OCI-LY7 (cell line): Measurements from ENCODE around the gene ZNF627. TPM values are rescaled to one million over a fixed set of nuclear protein-coding genes. Genes with fewer than 3 reads are reported as not detected.
"Not testable (repeated sequence)": the region's sequence is repeated elsewhere in the genome, so short reads cannot be mapped to it uniquely, and the experiment has no call there.

ENCODE experiments used
- BruUV-seq: library from RNA; stranded (reverse); fragments of 400-500 nt; replicated peaks from 2 replicates; lab custom pipeline; 2021; lab: Mats Ljungman, UMichigan
- CTCF ChIA-PET: fragments of 300-600 bp; sonication (Branson Sonifier 250); formaldehyde crosslinking; loops from one replicate; lab custom pipeline; 2022; ENCODE audit warnings: antibody characterized with exemption; ENCODE audit not compliant: unreplicated experiment; lab: Charles Lee
- POLR2A ChIA-PET: fragments of 300-600 bp; sonication (Branson Sonifier 250); formaldehyde crosslinking; loops from one replicate; lab custom pipeline; 2022; ENCODE audit warnings: antibody characterized with exemption; lab: Charles Lee
- DNase-seq: peaks from one replicate; pipeline ENCODE4 v3.0.0-alpha.2; 2015; ENCODE audit warnings: low spot score
- H2AFZ ChIP-seq: fragments of 200-600 bp; sonication (generic), shearing (Covaris generic); 2 replicates; pipeline ENCODE4 v1.6.1; 2014; ENCODE audit warnings: mild to moderate bottlenecking, antibody characterized with exemption, low read length, moderate library complexity
- H3K27ac ChIP-seq: fragments of 200-600 bp; sonication (generic); 2 replicates; pipeline ENCODE4 v1.5.1; 2014; ENCODE audit warnings: mixed run types, low read depth, mild to moderate bottlenecking, moderate library complexity, low read length, inconsistent platforms; ENCODE audit not compliant: poor library complexity, severe bottlenecking
- H3K36me3 ChIP-seq: fragments of 200-600 bp; sonication (generic); 2 replicates; pipeline ENCODE4 v1.6.1; 2014; ENCODE audit warnings: mild to moderate bottlenecking, antibody characterized with exemption, low read length, moderate library complexity, mixed read lengths; ENCODE audit not compliant: insufficient read depth
- H3K4me1 ChIP-seq: fragments of 200-600 bp; sonication (generic); 2 replicates; pipeline ENCODE4 v1.5.1; 2014; ENCODE audit warnings: mild to moderate bottlenecking, low read length; ENCODE audit not compliant: insufficient read depth, poor library complexity, severe bottlenecking
- H3K4me2 ChIP-seq: fragments of 200-600 bp; sonication (generic); 2 replicates; pipeline ENCODE4 v1.6.1; 2014; ENCODE audit warnings: mild to moderate bottlenecking, low read length
- H3K4me3 ChIP-seq: fragments of 200-600 bp; sonication (generic); 2 replicates; pipeline ENCODE4 v1.5.1; 2014; ENCODE audit warnings: mild to moderate bottlenecking, low read depth, low read length; ENCODE audit not compliant: poor library complexity, severe bottlenecking
- H3K79me2 ChIP-seq: fragments of 200-600 bp; sonication (generic); 2 replicates; pipeline ENCODE4 v1.6.1; 2016; ENCODE audit warnings: low read depth, mild to moderate bottlenecking, low read length, moderate library complexity, mixed read lengths; ENCODE audit not compliant: insufficient read depth
- H3K9me2 ChIP-seq: fragments of 200-600 bp; sonication (generic); 2 replicates; pipeline ENCODE4 v1.6.1; 2016; ENCODE audit warnings: mild to moderate bottlenecking, low read length, mixed read lengths; ENCODE audit not compliant: insufficient read depth
- H3K9me3 ChIP-seq: fragments of 200-600 bp; sonication (generic); 2 replicates; pipeline ENCODE4 v1.6.1; 2014; ENCODE audit warnings: mild to moderate bottlenecking, mixed run types, low read length, mixed read lengths
- H4K20me1 ChIP-seq: fragments of 200-600 bp; sonication (generic); 2 replicates; pipeline ENCODE4 v1.6.1; 2014; ENCODE audit warnings: mild to moderate bottlenecking, antibody characterized with exemption, low read length, moderate library complexity, mixed read lengths; ENCODE audit not compliant: insufficient read depth
- EZH2phosphoT487 ChIP-seq: fragments of 200-600 bp; sonication (generic); IDR thresholded peaks from 2 replicates; pipeline ENCODE4 v1.6.1; 2018; ENCODE audit warnings: low read depth, borderline replicate concordance, mild to moderate bottlenecking, mixed run types, antibody characterized with exemption, low read length, moderate library complexity, mixed read lengths
- intact Hi-C: fragments of 100-400 bp; cut with micrococcal nuclease; formaldehyde crosslinking; loops from one replicate; pipeline ENCODE4 v1.10.0; 2022; ENCODE audit not compliant: unreplicated experiment
- total RNA-seq, 2 experiments: library from RNA; depleted of rRNA in 1 of 2; stranded (reverse); fragments of >200 nt in 1 of 2; shearing (Covaris generic) in 1 of 2; gene quantifications; 2 replicates each; pipeline ENCODE4 v1.2.3, GENCODE V29; 2014 to 2022
- TF ChIP-seq, protein P1 (sequence below): fragments of 200-600 bp; sonication (generic); conservative IDR thresholded peaks from 2 replicates; pipeline ENCODE4 v1.5.1; 2014; ENCODE audit warnings: mild to moderate bottlenecking, antibody characterized with exemption, low read length, moderate library complexity, mixed read lengths

ZNF627 gene
- total RNA-seq, 2 experiments from 2014 or later: 11.0 to 16.8 TPM

DNA sequence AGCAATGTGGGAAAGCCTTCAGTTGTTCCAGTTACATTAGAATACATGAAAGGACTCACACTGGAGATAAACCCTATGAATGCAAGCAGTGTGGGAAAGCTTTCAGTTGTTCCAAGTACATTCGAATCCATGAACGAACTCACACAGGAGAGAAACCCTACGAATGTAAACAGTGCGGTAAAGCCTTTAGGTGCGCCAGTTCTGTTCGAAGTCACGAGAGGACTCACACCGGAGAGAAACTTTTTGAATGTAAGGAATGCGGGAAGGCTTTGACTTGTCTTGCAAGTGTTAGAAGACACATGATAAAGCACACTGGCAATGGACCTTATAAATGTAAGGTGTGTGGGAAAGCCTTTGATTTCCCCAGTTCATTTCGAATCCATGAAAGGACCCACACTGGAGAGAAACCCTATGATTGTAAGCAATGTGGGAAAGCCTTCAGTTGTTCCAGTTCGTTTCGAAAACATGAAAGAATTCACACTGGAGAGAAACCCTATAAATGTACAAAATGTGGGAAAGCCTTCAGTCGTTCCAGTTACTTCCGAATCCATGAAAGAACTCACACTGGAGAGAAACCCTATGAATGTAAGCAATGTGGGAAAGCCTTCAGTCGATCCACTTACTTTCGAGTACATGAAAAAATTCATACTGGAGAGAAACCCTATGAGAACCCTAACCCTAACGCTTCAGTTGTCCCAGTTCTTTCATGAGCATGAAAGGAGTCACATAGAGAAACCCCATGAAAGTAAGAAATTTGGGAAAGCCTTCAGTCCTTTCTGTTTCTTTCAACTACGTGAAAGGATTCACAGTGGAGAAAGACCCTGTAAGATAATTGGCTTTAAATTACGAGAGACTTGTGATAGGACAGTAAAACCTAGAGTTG, 20.1 kb downstream of the ZNF627 start:
- H3K79me2 ChIP-seq: no peaks in the 10 kb centered on the region
- TF ChIP-seq, protein P1, sequence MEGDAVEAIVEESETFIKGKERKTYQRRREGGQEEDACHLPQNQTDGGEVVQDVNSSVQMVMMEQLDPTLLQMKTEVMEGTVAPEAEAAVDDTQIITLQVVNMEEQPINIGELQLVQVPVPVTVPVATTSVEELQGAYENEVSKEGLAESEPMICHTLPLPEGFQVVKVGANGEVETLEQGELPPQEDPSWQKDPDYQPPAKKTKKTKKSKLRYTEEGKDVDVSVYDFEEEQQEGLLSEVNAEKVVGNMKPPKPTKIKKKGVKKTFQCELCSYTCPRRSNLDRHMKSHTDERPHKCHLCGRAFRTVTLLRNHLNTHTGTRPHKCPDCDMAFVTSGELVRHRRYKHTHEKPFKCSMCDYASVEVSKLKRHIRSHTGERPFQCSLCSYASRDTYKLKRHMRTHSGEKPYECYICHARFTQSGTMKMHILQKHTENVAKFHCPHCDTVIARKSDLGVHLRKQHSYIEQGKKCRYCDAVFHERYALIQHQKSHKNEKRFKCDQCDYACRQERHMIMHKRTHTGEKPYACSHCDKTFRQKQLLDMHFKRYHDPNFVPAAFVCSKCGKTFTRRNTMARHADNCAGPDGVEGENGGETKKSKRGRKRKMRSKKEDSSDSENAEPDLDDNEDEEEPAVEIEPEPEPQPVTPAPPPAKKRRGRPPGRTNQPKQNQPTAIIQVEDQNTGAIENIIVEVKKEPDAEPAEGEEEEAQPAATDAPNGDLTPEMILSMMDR: no peak
- no peak for TF ChIP-seq EZH2phosphoT487
- no peaks in the 10 kb centered on the region for H3K4me1 ChIP-seq
- H2AFZ ChIP-seq: no peak overlapping the region
- intact Hi-C loops: no loop called here
- no peak for DNase-seq
- no peak overlapping the region for H3K4me2 ChIP-seq
- BruUV-seq: TSS peak; percentile 40
- H3K4me3 ChIP-seq: no peak overlapping the region
- CTCF ChIA-PET: no interaction called here
- no peak overlapping the region for H3K27ac ChIP-seq
- no peaks in the 10 kb centered on the region for H4K20me1 ChIP-seq
- H3K9me2 ChIP-seq: no peaks in the 10 kb centered on the region
- POLR2A ChIA-PET: no interaction called here
- peaks cover 42% of the 10 kb centered on the region for H3K36me3 ChIP-seq
- no peaks in the 10 kb centered on the region for H3K9me3 ChIP-seq

DNA sequence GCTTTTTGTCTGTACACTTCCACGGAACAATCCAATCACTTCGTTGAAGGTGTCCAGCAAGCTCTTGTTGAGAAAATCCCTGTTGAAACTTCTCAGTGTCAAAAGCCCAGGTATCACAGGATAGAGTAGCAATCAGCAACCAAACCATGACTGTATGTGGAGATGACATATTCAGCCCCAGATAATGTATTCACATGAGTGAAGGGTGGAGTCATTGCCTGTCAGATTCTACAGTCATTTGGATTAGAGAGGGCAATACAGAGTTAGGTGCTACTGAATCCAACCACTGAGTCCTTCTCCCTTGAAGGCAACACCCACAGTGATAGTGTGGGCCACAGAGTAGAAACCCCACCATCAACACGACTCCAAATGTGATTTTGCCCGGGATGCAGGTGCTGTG, 23.3 kb downstream of the ZNF627 start:
- ChIA-PET POLR2A (no interaction called here), CTCF (no interaction called here)
- Histone ChIP-seq H3K4me1 (peaks cover 8% of the 10 kb centered on the region), H3K27ac (no peak overlapping the region), H3K79me2 (no peaks in the 10 kb centered on the region), H2AFZ (no peak overlapping the region), H3K4me3 (no peak overlapping the region), H3K36me3 (peaks cover 29% of the 10 kb centered on the region), H3K4me2 (no peak overlapping the region), H3K9me3 (no peaks in the 10 kb centered on the region), H3K9me2 (no peaks in the 10 kb centered on the region), H4K20me1 (no peaks in the 10 kb centered on the region)
- BruUV-seq: no TSS peak
- intact Hi-C loops: no loop called here
- no peak for DNase-seq
- no peak for TF ChIP-seq EZH2phosphoT487
- TF ChIP-seq, protein P1: no peak

DNA sequence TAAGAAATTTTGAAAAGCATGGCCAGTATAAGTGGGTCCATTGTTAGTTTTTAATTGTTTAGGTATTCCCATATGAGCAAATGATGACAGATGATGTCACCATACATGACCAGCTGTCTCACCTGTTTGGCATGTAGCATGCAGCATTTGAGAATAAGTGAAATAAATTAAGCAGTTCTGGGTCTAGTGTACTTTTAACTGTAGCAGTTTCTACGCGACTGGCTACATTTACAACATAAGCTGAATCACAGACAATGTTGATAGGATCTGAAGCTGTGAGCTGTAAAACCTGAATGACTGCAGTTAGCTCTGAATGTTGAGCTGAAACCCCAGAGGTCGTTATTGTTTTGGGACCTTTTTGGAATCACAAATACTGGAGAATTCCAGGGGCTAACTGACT, 25.1 kb downstream of the ZNF627 start:
- H3K4me1 ChIP-seq, H3K9me2 ChIP-seq, intact Hi-C loops, H2AFZ ChIP-seq, H3K4me3 ChIP-seq, DNase-seq, CTCF ChIA-PET, BruUV-seq, H3K79me2 ChIP-seq, H3K9me3 ChIP-seq, H4K20me1 ChIP-seq, H3K4me2 ChIP-seq, H3K27ac ChIP-seq, POLR2A ChIA-PET: not testable (repeated sequence)
- H3K36me3 ChIP-seq: peaks cover 15% of the 10 kb centered on the region
